HG03575 (cell line): Measurements from ENCODE around the gene ERCC5.

ENCODE experiments used
- ATAC-seq: cut with Tn5 transposase; IDR thresholded peaks from one replicate; pipeline ENCODE4 v1.9.1; 2021; ENCODE audit not compliant: unreplicated experiment, insufficient number of reproducible peaks, low FRiP score; ENCODE audit errors: extremely low read depth

The ERCC5 gene

DNA sequence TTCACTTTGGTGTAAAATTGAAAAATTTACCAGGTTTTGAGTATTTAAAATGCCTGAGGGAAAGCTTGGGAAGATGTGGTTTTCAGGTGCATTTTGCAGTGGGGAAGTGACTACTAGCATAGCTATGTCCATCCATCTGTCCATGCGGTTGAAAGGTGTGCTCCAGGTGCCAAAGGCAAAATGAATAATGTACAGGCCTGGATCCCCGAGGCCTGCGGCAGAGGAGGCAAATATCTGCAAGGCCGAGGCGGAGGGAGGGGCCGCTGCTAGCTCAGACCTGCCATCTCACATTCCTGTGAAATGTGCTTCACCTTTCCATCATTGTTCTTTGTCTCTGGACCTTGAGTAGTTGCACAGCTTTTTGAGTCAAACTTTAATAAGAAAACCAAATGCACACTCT is 65.5 kb downstream of the ERCC5 start:
- ATAC-seq: no peak

DNA sequence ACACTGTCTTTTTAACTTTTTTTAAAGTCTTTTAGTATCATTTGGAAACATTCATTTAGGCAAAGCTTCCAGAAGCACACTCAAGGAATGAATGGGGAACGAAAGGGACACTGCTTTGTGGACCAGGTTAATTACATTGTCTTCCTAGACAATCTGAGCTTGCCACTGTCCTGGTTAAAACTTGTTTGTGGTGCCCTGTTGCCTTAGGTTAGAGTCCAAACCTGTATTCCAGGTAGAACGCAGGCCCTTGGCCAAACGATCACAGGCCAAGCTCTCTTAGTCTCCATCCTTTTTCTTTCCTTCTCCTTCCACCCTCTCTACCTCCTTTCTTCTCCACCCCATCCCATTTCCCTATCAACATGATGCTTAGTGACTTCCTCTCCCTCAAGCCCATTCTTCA is 66.8 kb downstream of the ERCC5 start:
- no peak for ATAC-seq

DNA sequence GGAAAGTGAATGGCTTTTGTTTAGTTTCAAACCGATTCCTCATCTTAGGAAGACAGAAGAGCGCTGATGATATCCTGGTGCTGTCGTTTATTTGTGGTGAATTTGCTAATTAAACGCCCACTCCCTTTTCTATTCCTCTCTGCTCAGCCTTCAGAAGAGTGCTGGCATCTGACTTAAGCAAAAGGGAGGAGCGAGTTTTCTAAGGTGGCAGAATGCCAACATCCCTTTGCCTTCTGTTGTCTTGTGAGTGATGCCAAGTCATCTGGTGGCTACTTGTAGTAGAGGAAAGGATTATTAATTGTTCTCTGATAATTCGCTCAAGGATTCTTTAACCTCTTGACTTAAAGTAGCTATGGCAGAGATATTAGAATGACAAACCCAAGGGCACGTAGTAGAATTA is 68.1 kb downstream of the ERCC5 start:
- ATAC-seq: no peak

DNA sequence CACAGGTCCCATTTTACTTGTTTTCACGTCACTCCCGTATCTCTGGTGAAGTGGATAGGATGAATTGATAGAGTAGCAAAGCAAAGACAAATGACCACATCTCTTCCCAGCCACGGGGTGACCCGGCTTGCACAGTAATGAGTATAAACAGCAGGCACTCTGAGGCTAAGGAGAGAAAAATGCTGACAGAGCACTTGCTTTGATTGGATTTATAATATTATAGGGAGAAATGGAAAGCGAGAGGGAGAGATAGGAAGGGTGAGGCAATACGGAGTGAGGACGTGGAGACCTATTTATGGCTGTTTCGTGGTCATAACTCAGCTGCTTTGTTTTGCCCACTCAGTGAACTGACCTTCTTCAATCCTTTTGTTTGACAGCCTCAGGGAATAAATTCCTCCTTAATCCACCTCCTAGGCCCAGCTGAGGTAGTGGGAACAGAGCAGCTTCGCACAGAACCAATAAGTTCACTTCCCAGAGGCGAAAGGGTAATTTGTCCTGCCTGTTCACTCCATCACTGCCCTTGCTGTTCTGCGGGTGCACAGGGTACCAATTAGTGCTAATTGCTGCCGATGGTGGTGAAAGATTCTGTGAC is 68.6 kb downstream of the ERCC5 start:
- ATAC-seq: no peak

DNA sequence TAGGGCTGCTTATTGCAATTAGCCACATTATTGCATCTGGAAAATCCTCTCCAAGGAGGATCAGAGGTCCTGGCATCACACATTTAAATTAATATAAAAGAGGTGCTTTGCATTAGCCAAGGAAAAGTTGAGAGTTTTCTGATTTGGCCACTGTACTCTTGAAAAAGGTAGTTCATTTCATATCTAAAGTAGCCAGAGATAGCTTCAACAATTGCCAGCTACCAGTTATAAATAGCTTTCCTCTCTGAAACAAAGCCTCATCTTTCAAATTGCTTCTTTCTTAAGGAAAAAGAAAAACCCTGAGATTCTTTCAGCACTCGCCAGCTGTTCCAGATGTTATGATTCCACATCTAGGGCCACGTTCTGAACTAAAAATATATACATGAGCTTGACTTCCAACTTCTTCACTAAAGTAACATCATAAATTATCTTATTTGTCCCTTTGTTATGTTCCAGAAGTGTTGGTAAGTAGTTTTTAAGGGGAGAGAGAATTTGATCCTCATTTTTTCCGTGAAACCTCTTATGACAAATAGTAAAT is 69.6 kb downstream of the ERCC5 start:
- no peak for ATAC-seq

DNA sequence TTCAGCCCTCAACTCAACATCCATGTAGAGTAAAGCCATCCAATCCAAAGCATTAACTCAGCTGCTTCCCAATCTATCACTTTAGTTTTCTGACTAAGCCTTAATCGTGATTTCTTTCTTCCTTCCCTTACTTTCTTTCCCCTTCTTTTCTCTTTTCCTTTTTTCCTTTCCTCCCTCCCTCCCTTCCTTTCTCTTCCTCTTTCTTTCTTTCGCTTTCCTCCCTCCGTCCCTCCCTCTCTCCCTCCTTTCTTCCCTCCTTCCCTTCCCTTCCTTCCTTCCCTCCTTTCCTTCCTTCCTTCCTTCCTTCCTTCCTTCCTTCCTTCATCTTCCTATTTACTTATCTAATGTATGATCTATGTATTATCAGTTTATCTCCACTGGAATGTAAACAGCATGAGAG is 71.2 kb downstream of the ERCC5 start:
- no peak for ATAC-seq

DNA sequence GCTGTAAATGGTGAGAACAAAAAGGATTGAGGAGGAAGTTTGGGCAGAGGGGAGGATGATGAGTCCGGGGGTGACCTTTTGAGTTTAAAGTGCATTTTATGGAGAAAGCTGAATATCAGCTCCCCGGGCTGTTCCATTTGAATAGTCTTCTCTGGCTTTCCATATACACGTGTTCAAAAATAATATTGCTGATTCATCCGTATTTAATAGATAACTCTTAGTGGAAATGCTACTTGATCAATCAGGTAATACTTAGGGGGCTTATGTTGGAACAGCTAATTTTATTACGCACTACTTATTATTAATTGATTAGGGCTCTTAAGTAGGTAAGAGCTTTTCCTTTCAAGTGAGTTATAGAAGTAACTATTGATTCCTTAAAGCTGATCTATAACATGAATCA is 76.4 kb downstream of the ERCC5 start:
- no peak for ATAC-seq
